IMR-90 (cell line): ENCODE data around the gene PNKD. TPM values are rescaled to one million over a fixed set of nuclear protein-coding genes. Genes with fewer than 3 reads are reported as not detected.

Experiments used
- ATAC-seq: fragments of 200-7000 bp; cut with Tn5 transposase; 2 replicates; pipeline ENCODE4 v1.9.1; 2020; ENCODE audit warnings: low read depth, mild to moderate bottlenecking, moderate library complexity
- BruUV-seq: library from RNA; stranded (reverse); fragments of 400-500 nt; replicated peaks from 2 replicates; lab custom pipeline; 2021; lab: Mats Ljungman, UMichigan
- CTCF ChIA-PET: fragments of 300-600 bp; formaldehyde crosslinking; extraction: SDS; loops from one replicate; lab custom pipeline; 2021; ENCODE audit warnings: antibody characterized with exemption; lab: Yijun Ruan, JAX
- POLR2A ChIA-PET: fragments of 300-600 bp; sonication (Branson Sonifier 250); formaldehyde crosslinking; loops from one replicate; lab custom pipeline; 2022; ENCODE audit warnings: antibody characterized with exemption; ENCODE audit not compliant: unreplicated experiment; lab: Charles Lee
- DNase-seq: peaks from one replicate; pipeline ENCODE4 v3.0.0; 2013
- H2AFZ ChIP-seq: replicated peaks from 2 replicates; pipeline ENCODE3; 2013; ENCODE audit warnings: low read length, mild to moderate bottlenecking; ENCODE audit not compliant: poor library complexity
- H2AK5ac ChIP-seq: 2 replicates; pipeline ENCODE4 v1.6.1; 2013; ENCODE audit warnings: low read depth, low read length, inconsistent platforms
- H2AK9ac ChIP-seq: replicated peaks from 2 replicates; pipeline ENCODE3; 2013; ENCODE audit warnings: mild to moderate bottlenecking, low read depth, low read length, moderate library complexity; ENCODE audit not compliant: poor library complexity
- H2BK120ac ChIP-seq: 2 replicates; pipeline ENCODE4 v1.6.1; 2013; ENCODE audit warnings: low read depth, low read length, inconsistent platforms
- H2BK15ac ChIP-seq: 3 replicates; pipeline ENCODE4 v1.6.1; 2013; ENCODE audit warnings: low read depth, low read length, inconsistent platforms
- H2BK20ac ChIP-seq: 2 replicates; pipeline ENCODE4 v1.6.1; 2013; ENCODE audit warnings: low read depth, mild to moderate bottlenecking, inconsistent platforms, low read length, moderate library complexity
- H2BK5ac ChIP-seq: 2 replicates; pipeline ENCODE4 v1.6.1; 2013; ENCODE audit warnings: mild to moderate bottlenecking, low read depth, low read length, inconsistent platforms; ENCODE audit not compliant: poor library complexity, severe bottlenecking
- H3K14ac ChIP-seq: replicated peaks from 2 replicates; pipeline ENCODE4 v1.6.1; 2013; ENCODE audit warnings: low read depth, low read length, inconsistent platforms
- H3K18ac ChIP-seq: 2 replicates; pipeline ENCODE4 v1.6.1; 2013; ENCODE audit warnings: low read depth, low read length, control low read depth
- H3K23ac ChIP-seq: 2 replicates; pipeline ENCODE4 v1.6.1; 2013; ENCODE audit warnings: low read depth, low read length, inconsistent platforms
- H3K27ac ChIP-seq: 2 replicates; pipeline ENCODE4 v1.5.1; 2013; ENCODE audit warnings: mild to moderate bottlenecking, control low read depth, low read length; ENCODE audit not compliant: insufficient read depth
- H3K27me3 ChIP-seq: 2 replicates; pipeline ENCODE4 v1.6.1; 2013; ENCODE audit warnings: low read length; ENCODE audit not compliant: control insufficient read depth, insufficient read depth
- H3K36me3 ChIP-seq: 2 replicates; pipeline ENCODE4 v1.6.1; 2013; ENCODE audit warnings: low read length, mixed read lengths; ENCODE audit not compliant: control insufficient read depth, insufficient read depth
- H3K4ac ChIP-seq: 2 replicates; pipeline ENCODE4 v1.6.1; 2013; ENCODE audit warnings: low read depth, low read length, inconsistent platforms
- H3K4me1 ChIP-seq: 2 replicates; pipeline ENCODE4 v1.6.1; 2013; ENCODE audit warnings: low read length, mixed read lengths; ENCODE audit not compliant: control insufficient read depth, insufficient read depth
- H3K4me2 ChIP-seq: 2 replicates; pipeline ENCODE4 v1.6.1; 2013; ENCODE audit warnings: low read depth, mild to moderate bottlenecking, control low read depth, low read length, moderate library complexity
- H3K4me3 ChIP-seq: 2 replicates; pipeline ENCODE4 v1.5.1; 2013; ENCODE audit warnings: low read depth, mild to moderate bottlenecking, control low read depth, low read length, moderate library complexity; ENCODE audit not compliant: insufficient read depth
- H3K56ac ChIP-seq: 2 replicates; pipeline ENCODE4 v1.6.1; 2013; ENCODE audit warnings: low read length, inconsistent platforms; ENCODE audit not compliant: insufficient read depth; ENCODE audit errors: extremely low read depth
- H3K79me1 ChIP-seq, 2 experiments: 2 replicates each; pipeline ENCODE4 v1.6.1; 2013; ENCODE audit warnings: low read length in 2 of 2, inconsistent platforms in 1 of 2, low read depth in 1 of 2
- H3K9ac ChIP-seq: 2 replicates; pipeline ENCODE4 v1.6.1; 2013; ENCODE audit warnings: low read depth, low read length, control low read depth
- H3K9me1 ChIP-seq: 2 replicates; pipeline ENCODE4 v1.6.1; 2013; ENCODE audit warnings: low read length, inconsistent platforms; ENCODE audit not compliant: insufficient read depth
- H3K9me3 ChIP-seq: 2 replicates; pipeline ENCODE4 v1.6.1; 2013; ENCODE audit warnings: low read length; ENCODE audit not compliant: control insufficient read depth, insufficient read depth
- H4K20me1 ChIP-seq: 2 replicates; pipeline ENCODE4 v1.6.1; 2013; ENCODE audit warnings: low read length, inconsistent platforms; ENCODE audit not compliant: insufficient read depth
- H4K5ac ChIP-seq: 2 replicates; pipeline ENCODE4 v1.6.1; 2013; ENCODE audit warnings: mild to moderate bottlenecking, low read depth, low read length, control low read depth
- H4K8ac ChIP-seq, 2 experiments: 2 replicates each; pipeline ENCODE4 v1.6.1; 2013; ENCODE audit warnings: low read depth in 2 of 2, low read length in 2 of 2, control low read depth in 1 of 2, inconsistent platforms in 1 of 2
- H4K91ac ChIP-seq: 2 replicates; pipeline ENCODE4 v1.6.1; 2013; ENCODE audit warnings: low read depth, low read length, inconsistent platforms; ENCODE audit not compliant: insufficient read depth
- BHLHE40 ChIP-seq: fragments of 150-350 bp; IDR thresholded peaks from 2 replicates; pipeline ENCODE4 v1.6.1; 2016; ENCODE audit warnings: mild to moderate bottlenecking, low read depth, low read length
- CEBPB ChIP-seq: IDR thresholded peaks from 2 replicates; pipeline ENCODE4 v1.6.1; 2012; ENCODE audit warnings: low read depth, low read length, improper control_type of control experiment
- CHD1 ChIP-seq: IDR thresholded peaks from 2 replicates; pipeline ENCODE4 v1.6.1; 2012; ENCODE audit warnings: low read depth, low read length, improper control_type of control experiment
- CTCF ChIP-seq: conservative IDR thresholded peaks from 2 replicates; pipeline ENCODE4 v1.5.1; 2012; ENCODE audit warnings: mild to moderate bottlenecking, low read depth, low read length, improper control_type of control experiment
- MAFK ChIP-seq: IDR thresholded peaks from 2 replicates; pipeline ENCODE4 v1.6.1; 2012; ENCODE audit warnings: low read depth, low read length, improper control_type of control experiment
- POLR2A ChIP-seq: IDR thresholded peaks from 2 replicates; pipeline ENCODE4 v1.6.1; 2012; ENCODE audit warnings: mild to moderate bottlenecking, low read depth, low read length
- RAD21 ChIP-seq: IDR thresholded peaks from 2 replicates; pipeline ENCODE4 v1.6.1; 2012; ENCODE audit warnings: low read length, improper control_type of control experiment
- RCOR1 ChIP-seq: IDR thresholded peaks from 2 replicates; pipeline ENCODE4 v1.6.1; 2012; ENCODE audit warnings: mild to moderate bottlenecking, low read length, improper control_type of control experiment; ENCODE audit not compliant: insufficient replicate concordance
- RFX5 ChIP-seq: IDR thresholded peaks from 2 replicates; pipeline ENCODE4 v1.8.0; 2012; ENCODE audit warnings: low read depth, mild to moderate bottlenecking, low read length, moderate library complexity
- SMC3 ChIP-seq: fragments of 150-350 bp; IDR thresholded peaks from 2 replicates; pipeline ENCODE4 v1.6.1; 2016; ENCODE audit warnings: low read depth, mild to moderate bottlenecking, antibody characterized with exemption, low read length, moderate library complexity
- USF2 ChIP-seq: fragments of 150-350 bp; IDR thresholded peaks from 2 replicates; pipeline ENCODE4 v1.6.1; 2017; ENCODE audit warnings: mild to moderate bottlenecking, antibody characterized with exemption, low read length, low read depth
- WGBS, 2 experiments: methylation state at CpG; one replicate each; pipeline versions ENCODE4 v1.1.5 to v1.1.7; 2013; ENCODE audit warnings: missing lambda C conversion rate in 2 of 2; ENCODE audit not compliant: insufficient read length in 1 of 2; ENCODE audit errors: extremely low coverage in 2 of 2; 5-methylcytosine and 5-hydroxymethylcytosine counted together
- dilution Hi-C: fragments of 300-500 bp; cut with HindIII; formaldehyde crosslinking; loops from one replicate; pipeline ENCODE4 v1.14.3; 2018; ENCODE audit warnings: low sequenced_read_pairs; ENCODE audit not compliant: unreplicated experiment
- in situ Hi-C: fragments of 300-500 bp; cut with MboI; formaldehyde crosslinking; loops from 3 replicates; pipeline ENCODE4 v1.14.3; 2019; ENCODE audit warnings: low sequenced_read_pairs, inconsistent platforms, mixed read lengths
- intact Hi-C: fragments of 100-400 bp; cut with micrococcal nuclease; formaldehyde crosslinking; loops from 2 replicates; pipeline ENCODE4 v1.10.0; 2022
- polyA plus RNA-seq, 3 experiments: library from polyadenylated mRNA; depleted of rRNA; stranded (reverse); fragments of >200 nt; gene quantifications; 2 replicates each; pipeline ENCODE4 v1.2.3, GENCODE V29; 2012; ENCODE audit warnings: low replicate concordance in 1 of 3
- total RNA-seq: library from RNA; depleted of rRNA; stranded (reverse); fragments of >200 nt; gene quantifications from 2 replicates; pipeline ENCODE4 v1.2.3, GENCODE V29; 2012

Gene PNKD
- total and polyA plus RNA-seq, 2 of the 4 experiments (the other 2 are of a cell fraction): 19.2 to 68.5 TPM

- no peak overlapping the region for H3K27ac ChIP-seq
- no peak overlapping the region for H2BK5ac ChIP-seq
- TF ChIP-seq CEBPB: no peak
- no peak for TF ChIP-seq RFX5
- TF ChIP-seq RAD21: no peak
- no peak for TF ChIP-seq CTCF
- TF ChIP-seq POLR2A: no peak
- no peak for TF ChIP-seq RCOR1
- TF ChIP-seq MAFK: no peak
- no peak for TF ChIP-seq SMC3
- TF ChIP-seq USF2: no peak
- TF ChIP-seq BHLHE40: no peak
- no peak for TF ChIP-seq CHD1
- BruUV-seq: no TSS peak
- H4K20me1 ChIP-seq: no peaks in the 10 kb centered on the region
- no peak overlapping the region for H2AFZ ChIP-seq
- H3K4ac ChIP-seq: no peak overlapping the region
- no peak overlapping the region for H3K18ac ChIP-seq
- no peaks in the 10 kb centered on the region for H3K9me3 ChIP-seq
- H2BK20ac ChIP-seq: no peak overlapping the region
- in situ Hi-C loops: no loop called here
- ChIA-PET POLR2A (interaction anchor here (0.6 kb wide), 2 partner anchors 129 to 210 kb away, joined by 4 to 7 read pairs; no protein-coding TSS in a partner anchor), CTCF (no interaction called here)
- no peak overlapping the region for H4K8ac ChIP-seq
- no peak overlapping the region for H2BK15ac ChIP-seq
- H4K5ac ChIP-seq: no peak overlapping the region
- H3K9me1 ChIP-seq: no peaks in the 10 kb centered on the region
- DNase-seq (no peak), ATAC-seq (no peak)
- H3K23ac ChIP-seq: no peak overlapping the region
- H3K9ac ChIP-seq: no peak overlapping the region
- H2AK5ac ChIP-seq: no peak overlapping the region
- dilution Hi-C loops: no loop called here
- intact Hi-C loops: no loop called here
- H3K4me2 ChIP-seq: no peak overlapping the region
- no peak overlapping the region for H3K56ac ChIP-seq
- peaks cover 2% of the 10 kb centered on the region; the same call in 1 of the 2 replicates for H3K4me1 ChIP-seq
- H3K36me3 ChIP-seq: no peaks in the 10 kb centered on the region
- WGBS, 2 experiments: no CpG with 5 or more reads among the region's 4 CpGs
- no peak overlapping the region for H3K14ac ChIP-seq
- no peak overlapping the region for H2AK9ac ChIP-seq
- H3K79me1 ChIP-seq: no peaks in the 10 kb centered on the region
- no peak overlapping the region for H4K91ac ChIP-seq
- H3K27me3 ChIP-seq: peaks cover 4% of the 10 kb centered on the region; the same call in 1 of the 2 replicates
- H3K4me3 ChIP-seq: no peak overlapping the region
- no peak overlapping the region for H2BK120ac ChIP-seq
These were observed 90.1 kb downstream of the PNKD start for GRCh38 chr2:218360453-218360852.
